Mucosa of descending colon (tissue), 3 donors: ENCODE results near the gene TLX2. TPM values are rescaled to one million over a fixed set of nuclear protein-coding genes. Genes with fewer than 3 reads are reported as not detected.

ENCODE experiments used
- ATAC-seq: fragments of 200-7000 bp; cut with Tn5 transposase; one replicate; pipeline ENCODE4 v1.9.1; 2020; ENCODE audit warnings: mild to moderate bottlenecking, moderate library complexity
- DNase-seq, 3 donors: peaks; one replicate each; pipeline ENCODE4 v3.0.0-alpha.2; 2020
- H3K36me3 ChIP-seq: fragments of 200-600 bp; one replicate; pipeline ENCODE4 v1.8.0; 2021; ENCODE audit warnings: low read depth, mild to moderate bottlenecking
- H3K4me1 ChIP-seq: fragments of 200-600 bp; one replicate; pipeline ENCODE4 v1.8.0; 2021; ENCODE audit warnings: low read depth, mild to moderate bottlenecking
- H3K4me3 ChIP-seq: fragments of 200-600 bp; one replicate; pipeline ENCODE4 v1.8.0; 2021; ENCODE audit warnings: mild to moderate bottlenecking
- H3K9me3 ChIP-seq: fragments of 200-600 bp; one replicate; pipeline ENCODE4 v1.8.0; 2021; ENCODE audit warnings: mild to moderate bottlenecking
- intact Hi-C, 2 donors: fragments of 100-400 bp; cut with DNase I in 1 of 2; cut with micrococcal nuclease in 1 of 2; formaldehyde crosslinking; loops; one replicate each; pipeline versions ENCODE4 v1.11.0 to v1.11.1; 2022; cut with DNase I, micrococcal nuclease
- total RNA-seq, 3 donors: library from RNA; stranded (reverse); fragmentation: NEBNext Ultra II Directional in 2 of 3; extraction: Animal tissue kit (Norgen Biotek cat#: 25700) in 2 of 3; gene quantifications; one replicate each; pipeline versions ENCODE4 v1.2.1 to v1.2.4, GENCODE V29; 2021 to 2023
- TF ChIP-seq, protein P1 (sequence below): fragments of 200-600 bp; IDR thresholded peaks from one replicate; pipeline ENCODE4 v1.8.0; 2022; ENCODE audit warnings: antibody characterized with exemption, mild to moderate bottlenecking
- donor health status: DM: no; HTN: no; CAD: no; lungs with moderate emphysema.
- donor health status: DM: no; HTN: no; CAD: no.
- donor health status: DM: no; HTN: yes; CAD: no.

Gene TLX2
- total RNA-seq, 3 donors from 2014 or later = 0.17 to 1.6 (median 0.51) TPM

- DNase-seq = peak; percentile 74 to 80 (median 76)
These were observed 1.9 kb downstream of the TLX2 start for GRCh38 chr2:74515981-74516633.

DNA sequence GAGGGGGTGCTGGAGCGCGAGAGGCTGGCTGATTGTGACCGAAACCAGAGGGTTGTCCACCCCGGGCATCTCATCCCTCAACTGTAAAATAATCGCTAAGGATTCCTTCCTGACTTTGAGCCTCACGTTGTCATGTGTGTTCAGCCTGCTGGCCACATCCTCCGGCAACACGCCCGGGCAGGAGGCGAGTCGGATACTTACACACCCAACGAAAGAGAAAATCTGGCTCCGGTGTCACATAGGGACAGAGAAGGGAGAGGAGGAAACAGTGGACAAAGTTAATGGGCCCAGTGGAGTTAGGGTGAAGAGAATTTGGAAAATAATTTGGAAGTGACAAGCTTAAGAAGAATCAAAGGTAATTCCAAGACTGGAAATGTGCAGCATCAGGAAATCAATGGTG lies 2.4 kb downstream of the TLX2 start:
- intact Hi-C loops = no loop called here
- Histone ChIP-seq H3K9me3 (no peaks in the 10 kb centered on the region), H3K4me1 (peaks cover 27% of the 10 kb centered on the region), H3K4me3 (no peak overlapping the region), H3K36me3 (no peaks in the 10 kb centered on the region)
- TF ChIP-seq, protein P1, sequence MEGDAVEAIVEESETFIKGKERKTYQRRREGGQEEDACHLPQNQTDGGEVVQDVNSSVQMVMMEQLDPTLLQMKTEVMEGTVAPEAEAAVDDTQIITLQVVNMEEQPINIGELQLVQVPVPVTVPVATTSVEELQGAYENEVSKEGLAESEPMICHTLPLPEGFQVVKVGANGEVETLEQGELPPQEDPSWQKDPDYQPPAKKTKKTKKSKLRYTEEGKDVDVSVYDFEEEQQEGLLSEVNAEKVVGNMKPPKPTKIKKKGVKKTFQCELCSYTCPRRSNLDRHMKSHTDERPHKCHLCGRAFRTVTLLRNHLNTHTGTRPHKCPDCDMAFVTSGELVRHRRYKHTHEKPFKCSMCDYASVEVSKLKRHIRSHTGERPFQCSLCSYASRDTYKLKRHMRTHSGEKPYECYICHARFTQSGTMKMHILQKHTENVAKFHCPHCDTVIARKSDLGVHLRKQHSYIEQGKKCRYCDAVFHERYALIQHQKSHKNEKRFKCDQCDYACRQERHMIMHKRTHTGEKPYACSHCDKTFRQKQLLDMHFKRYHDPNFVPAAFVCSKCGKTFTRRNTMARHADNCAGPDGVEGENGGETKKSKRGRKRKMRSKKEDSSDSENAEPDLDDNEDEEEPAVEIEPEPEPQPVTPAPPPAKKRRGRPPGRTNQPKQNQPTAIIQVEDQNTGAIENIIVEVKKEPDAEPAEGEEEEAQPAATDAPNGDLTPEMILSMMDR = no peak
- ATAC-seq = no peak
- DNase-seq = no peak

More at GRCh38 chr2:74515981-74516633, 1.9 kb downstream of the TLX2 start:
- Histone ChIP-seq H3K9me3 (no peaks in the 10 kb centered on the region), H3K4me1 (peaks cover 27% of the 10 kb centered on the region), H3K4me3 (no peak overlapping the region), H3K36me3 (no peaks in the 10 kb centered on the region)
- TF ChIP-seq, protein P1 = no peak
- ATAC-seq = peak; percentile 71
- intact Hi-C loops = no loop called here

DNA sequence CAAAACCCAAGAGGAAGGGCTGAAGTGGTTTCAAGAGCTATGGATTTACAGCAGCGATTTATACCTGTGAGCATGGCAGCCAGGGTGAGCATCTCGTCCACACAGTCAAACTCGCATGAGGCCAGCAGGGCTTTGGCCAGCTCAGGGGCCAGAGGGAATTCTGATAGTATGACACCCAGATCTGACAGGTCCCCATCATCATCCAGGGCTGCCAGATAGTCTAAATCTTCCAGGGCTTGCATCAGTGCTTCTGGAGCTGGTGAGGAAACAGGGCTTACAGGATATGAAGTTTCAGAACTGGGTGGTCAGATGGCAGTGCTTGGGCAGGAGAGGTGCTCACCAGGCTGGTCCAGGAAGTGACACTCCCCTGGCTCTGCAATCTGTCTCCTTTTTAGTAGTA lies 8.3 kb downstream of the TLX2 start:
- ATAC-seq (no peak), DNase-seq (no peak)
- no peaks in the 10 kb centered on the region for H3K36me3 ChIP-seq
- no peaks in the 10 kb centered on the region for H3K4me1 ChIP-seq
- H3K4me3 ChIP-seq = no peak overlapping the region
- intact Hi-C loops = no loop called here
- no peaks in the 10 kb centered on the region for H3K9me3 ChIP-seq
- TF ChIP-seq, protein P1 = no peak

- DNase-seq (no peak), ATAC-seq (no peak)
- Histone ChIP-seq H3K9me3 (no peaks in the 10 kb centered on the region), H3K4me1 (peaks cover 11% of the 10 kb centered on the region), H3K36me3 (no peaks in the 10 kb centered on the region), H3K4me3 (no peak overlapping the region)
- TF ChIP-seq, protein P1 = no peak
- intact Hi-C loops = no loop called here
These were observed 9.8 kb downstream of the TLX2 start for GRCh38 chr2:74524005-74524404.

GRCh38 chr2:74524955-74525716 lies 10.9 kb downstream of the TLX2 start:
- no peak overlapping the region for H3K4me3 ChIP-seq
- intact Hi-C loops = no loop called here
- TF ChIP-seq, protein P1 = no peak
- no peaks in the 10 kb centered on the region for H3K36me3 ChIP-seq
- ATAC-seq (no peak), DNase-seq (no peak)
- peaks cover 11% of the 10 kb centered on the region for H3K4me1 ChIP-seq
- H3K9me3 ChIP-seq = no peaks in the 10 kb centered on the region
